Measurements from ENCODE around the gene SAMD1.
A peak's percentile ranks its signal among the peaks of the same experiment; 100 is the strongest.

SAMD1 gene

DNA sequence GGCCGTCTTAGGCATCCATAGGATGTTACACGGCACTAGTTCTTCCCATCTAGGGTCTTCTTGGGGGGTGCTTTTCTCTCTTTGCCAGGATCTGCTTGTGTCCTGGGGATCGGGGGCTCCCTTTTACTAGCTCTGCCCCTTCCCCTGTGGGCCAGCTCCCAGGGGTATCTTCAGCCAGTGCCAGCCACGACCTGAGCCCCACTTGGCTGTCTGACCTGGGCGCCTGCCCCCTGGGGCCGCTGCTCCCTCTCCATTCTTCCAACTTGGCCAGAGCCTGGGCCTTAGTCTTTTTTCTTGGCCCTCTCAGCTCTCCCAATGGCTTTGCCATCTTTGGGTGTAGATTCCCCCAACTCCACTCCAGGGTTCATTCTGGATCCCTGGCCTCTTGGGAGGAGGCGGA lies 23.9 kb upstream of the SAMD1 start:
- Histone ChIP-seq H3K4me3 (replicated peaks; ENCODE audit: insufficient read depth, low read length) (peak overlapping the region; percentile 68; the same call in 1 of the 2 replicates), H3K27me3 (ENCODE audit: insufficient read depth, poor library complexity, severe bottlenecking) (no peaks in the 10 kb centered on the region), H3K27ac (replicated peaks) (peak overlapping the region; percentile 53)
- DNase-seq (ENCODE audit: low read depth in 1 of 2, low spot score in 1 of 2) = no peak
- TF ChIP-seq POLR2AphosphoS5 (IDR thresholded peaks at IDR 0.05; ENCODE audit: low read depth) (no peak), GABPA (IDR thresholded peaks at IDR 0.05; ENCODE audit: low read depth) (no peak), SPI1 (IDR thresholded peaks at IDR 0.05; ENCODE audit: borderline replicate concordance, low read depth) (no peak)
- TF ChIP-seq, protein P1, sequence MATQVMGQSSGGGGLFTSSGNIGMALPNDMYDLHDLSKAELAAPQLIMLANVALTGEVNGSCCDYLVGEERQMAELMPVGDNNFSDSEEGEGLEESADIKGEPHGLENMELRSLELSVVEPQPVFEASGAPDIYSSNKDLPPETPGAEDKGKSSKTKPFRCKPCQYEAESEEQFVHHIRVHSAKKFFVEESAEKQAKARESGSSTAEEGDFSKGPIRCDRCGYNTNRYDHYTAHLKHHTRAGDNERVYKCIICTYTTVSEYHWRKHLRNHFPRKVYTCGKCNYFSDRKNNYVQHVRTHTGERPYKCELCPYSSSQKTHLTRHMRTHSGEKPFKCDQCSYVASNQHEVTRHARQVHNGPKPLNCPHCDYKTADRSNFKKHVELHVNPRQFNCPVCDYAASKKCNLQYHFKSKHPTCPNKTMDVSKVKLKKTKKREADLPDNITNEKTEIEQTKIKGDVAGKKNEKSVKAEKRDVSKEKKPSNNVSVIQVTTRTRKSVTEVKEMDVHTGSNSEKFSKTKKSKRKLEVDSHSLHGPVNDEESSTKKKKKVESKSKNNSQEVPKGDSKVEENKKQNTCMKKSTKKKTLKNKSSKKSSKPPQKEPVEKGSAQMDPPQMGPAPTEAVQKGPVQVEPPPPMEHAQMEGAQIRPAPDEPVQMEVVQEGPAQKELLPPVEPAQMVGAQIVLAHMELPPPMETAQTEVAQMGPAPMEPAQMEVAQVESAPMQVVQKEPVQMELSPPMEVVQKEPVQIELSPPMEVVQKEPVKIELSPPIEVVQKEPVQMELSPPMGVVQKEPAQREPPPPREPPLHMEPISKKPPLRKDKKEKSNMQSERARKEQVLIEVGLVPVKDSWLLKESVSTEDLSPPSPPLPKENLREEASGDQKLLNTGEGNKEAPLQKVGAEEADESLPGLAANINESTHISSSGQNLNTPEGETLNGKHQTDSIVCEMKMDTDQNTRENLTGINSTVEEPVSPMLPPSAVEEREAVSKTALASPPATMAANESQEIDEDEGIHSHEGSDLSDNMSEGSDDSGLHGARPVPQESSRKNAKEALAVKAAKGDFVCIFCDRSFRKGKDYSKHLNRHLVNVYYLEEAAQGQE (IDR thresholded peaks at IDR 0.05; ENCODE audit: insufficient replicate concordance, low read depth) = no peak
- TF ChIP-seq, protein P2, sequence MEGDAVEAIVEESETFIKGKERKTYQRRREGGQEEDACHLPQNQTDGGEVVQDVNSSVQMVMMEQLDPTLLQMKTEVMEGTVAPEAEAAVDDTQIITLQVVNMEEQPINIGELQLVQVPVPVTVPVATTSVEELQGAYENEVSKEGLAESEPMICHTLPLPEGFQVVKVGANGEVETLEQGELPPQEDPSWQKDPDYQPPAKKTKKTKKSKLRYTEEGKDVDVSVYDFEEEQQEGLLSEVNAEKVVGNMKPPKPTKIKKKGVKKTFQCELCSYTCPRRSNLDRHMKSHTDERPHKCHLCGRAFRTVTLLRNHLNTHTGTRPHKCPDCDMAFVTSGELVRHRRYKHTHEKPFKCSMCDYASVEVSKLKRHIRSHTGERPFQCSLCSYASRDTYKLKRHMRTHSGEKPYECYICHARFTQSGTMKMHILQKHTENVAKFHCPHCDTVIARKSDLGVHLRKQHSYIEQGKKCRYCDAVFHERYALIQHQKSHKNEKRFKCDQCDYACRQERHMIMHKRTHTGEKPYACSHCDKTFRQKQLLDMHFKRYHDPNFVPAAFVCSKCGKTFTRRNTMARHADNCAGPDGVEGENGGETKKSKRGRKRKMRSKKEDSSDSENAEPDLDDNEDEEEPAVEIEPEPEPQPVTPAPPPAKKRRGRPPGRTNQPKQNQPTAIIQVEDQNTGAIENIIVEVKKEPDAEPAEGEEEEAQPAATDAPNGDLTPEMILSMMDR (IDR thresholded peaks at IDR 0.05; ENCODE audit: insufficient read depth, low read length) = no peak

DNA sequence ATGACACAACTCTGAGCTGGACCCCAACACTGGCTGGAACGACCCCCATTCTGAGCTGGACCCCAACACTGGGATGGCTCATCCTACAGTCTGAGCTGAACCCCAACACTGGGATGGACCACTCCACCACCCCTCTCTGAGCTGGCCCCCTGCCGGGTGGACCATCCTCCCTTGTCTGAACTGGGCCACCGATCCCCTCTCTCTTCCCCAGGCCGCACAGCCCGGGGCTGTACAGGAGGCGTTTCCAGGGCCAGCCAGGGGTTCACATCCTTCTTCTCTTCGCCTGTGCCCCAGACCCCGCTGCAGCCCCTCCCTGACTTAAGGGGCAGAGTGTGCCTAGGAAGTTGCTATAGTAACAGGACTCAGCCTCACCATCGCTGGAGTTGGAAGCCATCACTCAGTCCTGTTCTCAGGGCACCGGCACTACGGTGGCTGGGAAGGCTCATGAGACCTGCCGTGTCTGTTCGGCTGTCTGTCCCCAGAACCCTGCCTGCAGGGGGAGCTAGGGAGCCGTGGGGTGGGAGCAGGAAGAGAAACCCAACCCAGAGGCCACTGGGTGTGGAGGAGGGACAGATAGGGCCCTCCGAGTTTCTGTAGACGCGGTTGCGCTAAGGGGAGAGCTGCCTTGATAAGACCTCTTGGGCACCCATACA lies 23.3 kb upstream of the SAMD1 start:
- DNase-seq (ENCODE audit: low read depth in 1 of 2, low spot score in 1 of 2) = peak; percentile 93 to 98
- peak overlapping the region; percentile 53 for H3K27ac ChIP-seq (replicated peaks)
- peak overlapping the region; percentile 68 for H3K4me3 ChIP-seq (replicated peaks; ENCODE audit: insufficient read depth, low read length)

DNA sequence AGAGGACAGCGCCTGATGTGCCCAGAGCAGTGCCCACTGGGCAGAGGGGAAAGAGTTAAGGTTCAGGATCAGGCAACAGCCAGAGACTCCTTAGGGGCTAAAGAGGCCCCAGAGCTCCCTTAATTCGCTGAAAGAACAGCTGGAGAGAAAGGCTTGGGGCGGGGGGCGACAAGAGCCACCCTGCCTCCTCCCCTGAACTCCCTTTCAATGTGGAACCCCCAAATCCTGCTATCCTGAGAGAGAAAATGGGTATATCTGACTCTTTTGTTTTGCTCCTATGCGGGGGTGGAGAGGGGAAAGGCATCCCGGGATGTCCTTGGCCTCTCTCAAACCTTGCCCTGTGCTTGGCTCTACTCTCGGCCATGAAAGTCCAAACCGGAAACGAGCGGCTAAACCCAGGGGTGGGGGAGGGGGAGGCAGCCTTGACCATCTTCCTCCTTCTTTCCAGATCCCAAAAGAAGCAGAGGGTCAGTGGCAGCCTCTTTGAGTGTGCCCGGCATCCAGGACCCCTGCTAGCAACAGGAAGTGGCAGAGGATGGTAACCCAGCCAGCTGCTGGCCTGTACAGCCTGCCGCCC lies 22.3 kb upstream of the SAMD1 start:
- no peak for TF ChIP-seq GABPA (IDR thresholded peaks at IDR 0.05; ENCODE audit: low read depth)
- DNase-seq (ENCODE audit: low read depth in 1 of 2, low spot score in 1 of 2) = no peak
- H3K27me3 ChIP-seq (ENCODE audit: insufficient read depth, poor library complexity, severe bottlenecking) = no peaks in the 10 kb centered on the region
- H3K4me3 ChIP-seq (replicated peaks; ENCODE audit: insufficient read depth, low read length) = peak overlapping the region; percentile 68
- H3K27ac ChIP-seq (replicated peaks) = peak overlapping the region; percentile 53

More for the DNA sequence above, 23.3 kb upstream of the SAMD1 start:
- TF ChIP-seq, protein P2 (IDR thresholded peaks at IDR 0.05; ENCODE audit: insufficient read depth, low read length) = peak; percentile 85
- TF ChIP-seq POLR2AphosphoS5 (IDR thresholded peaks at IDR 0.05; ENCODE audit: low read depth) = peak; percentile 43; the same call in 1 of the 2 replicates
- TF ChIP-seq GABPA (IDR thresholded peaks at IDR 0.05; ENCODE audit: low read depth) = no peak
- H3K27me3 ChIP-seq (ENCODE audit: insufficient read depth, poor library complexity, severe bottlenecking) = no peaks in the 10 kb centered on the region

DNA sequence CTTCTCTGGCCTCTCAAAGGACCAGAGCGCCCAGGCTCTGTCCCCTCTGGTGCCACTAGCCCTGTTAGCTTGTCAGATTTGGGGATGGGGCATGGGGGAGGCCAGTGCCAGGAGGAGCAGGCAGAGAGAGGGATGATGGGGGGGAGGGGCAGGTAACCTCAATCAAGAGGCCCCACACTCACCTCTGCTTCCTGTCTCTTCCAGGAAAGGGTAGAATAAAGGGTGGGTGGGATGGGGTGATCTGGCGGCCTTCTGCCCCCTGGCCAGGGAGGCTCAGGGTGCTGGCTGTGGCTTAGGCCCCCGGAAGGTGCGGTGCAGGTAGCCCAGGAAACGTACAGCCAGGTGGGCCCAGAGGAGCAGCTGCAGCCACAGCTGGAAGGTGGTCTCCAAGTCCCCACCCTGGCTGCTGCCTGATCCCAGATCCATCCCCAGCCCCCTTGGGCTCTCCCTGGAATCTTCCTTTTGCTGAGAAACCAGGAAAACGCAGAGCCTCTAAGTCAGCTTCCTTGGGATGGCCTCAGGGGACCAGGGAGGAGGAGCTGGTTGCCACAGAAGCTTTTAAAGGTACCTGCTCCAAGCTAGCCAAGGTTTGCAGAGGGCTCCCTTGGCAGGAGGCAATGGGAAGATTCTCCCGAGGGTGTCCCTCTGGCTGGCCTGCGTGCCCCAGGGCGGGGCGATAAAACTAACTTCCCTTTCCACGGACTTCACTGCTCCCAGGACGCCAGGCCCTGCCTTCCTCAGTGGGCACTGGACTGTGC lies 21.7 kb upstream of the SAMD1 start:
- TF ChIP-seq, protein P1 (IDR thresholded peaks at IDR 0.05; ENCODE audit: insufficient replicate concordance, low read depth) = no peak
- TF ChIP-seq GABPA (IDR thresholded peaks at IDR 0.05; ENCODE audit: low read depth) (no peak), POLR2AphosphoS5 (IDR thresholded peaks at IDR 0.05; ENCODE audit: low read depth) (no peak), SPI1 (IDR thresholded peaks at IDR 0.05; ENCODE audit: borderline replicate concordance, low read depth) (no peak)
- TF ChIP-seq, protein P2 (IDR thresholded peaks at IDR 0.05; ENCODE audit: insufficient read depth, low read length) = no peak
- DNase-seq (ENCODE audit: low read depth in 1 of 2, low spot score in 1 of 2) = no peak
- Histone ChIP-seq H3K27me3 (ENCODE audit: insufficient read depth, poor library complexity, severe bottlenecking) (no peaks in the 10 kb centered on the region), H3K4me3 (replicated peaks; ENCODE audit: insufficient read depth, low read length) (no peak overlapping the region), H3K27ac (replicated peaks) (no peak overlapping the region)

Measured in HL-60 (cell line).